Neuronal stem cell (in vitro differentiated cells): Measurements from ENCODE around the gene PITX3.

Source experiments
- DNase-seq: peaks from one replicate; pipeline ENCODE4 v3.0.0-alpha.2; 2013; ENCODE audit warnings: low spot score
- H2AFZ ChIP-seq: one replicate; pipeline ENCODE4 v1.6.1; 2013; ENCODE audit warnings: mild to moderate bottlenecking, low read length, inconsistent platforms
- H2AK5ac ChIP-seq: 2 replicates; pipeline ENCODE4 v1.6.1; 2013; ENCODE audit warnings: low read depth, mild to moderate bottlenecking, inconsistent platforms, low read length, moderate library complexity, mixed read lengths
- H2BK120ac ChIP-seq: 2 replicates; pipeline ENCODE4 v1.6.1; 2013; ENCODE audit warnings: low read depth, mild to moderate bottlenecking, inconsistent platforms, low read length, moderate library complexity, mixed read lengths
- H2BK12ac ChIP-seq: one replicate; pipeline ENCODE4 v1.6.1; 2013; ENCODE audit warnings: low read length, inconsistent platforms
- H2BK15ac ChIP-seq: 2 replicates; pipeline ENCODE4 v1.6.1; 2013; ENCODE audit warnings: mild to moderate bottlenecking, low read length, inconsistent platforms, mixed read lengths
- H2BK5ac ChIP-seq: one replicate; pipeline ENCODE4 v1.6.1; 2013; ENCODE audit warnings: inconsistent platforms, mild to moderate bottlenecking, low read length, moderate library complexity
- H3K14ac ChIP-seq: one replicate; pipeline ENCODE4 v1.6.1; 2013; ENCODE audit warnings: low read length, inconsistent platforms
- H3K18ac ChIP-seq: 2 replicates; pipeline ENCODE4 v1.6.1; 2013; ENCODE audit warnings: low read length, inconsistent platforms
- H3K23ac ChIP-seq: 2 replicates; pipeline ENCODE4 v1.6.1; 2013; ENCODE audit warnings: low read depth, mild to moderate bottlenecking, mixed read lengths, low read length, inconsistent platforms; ENCODE audit not compliant: poor library complexity
- H3K27ac ChIP-seq: replicated peaks from 3 replicates; pipeline ENCODE4 v1.5.1; 2013; ENCODE audit warnings: low read length, inconsistent platforms
- H3K27me3 ChIP-seq, 3 experiments: 2 replicates each; pipeline ENCODE4 v1.6.1; 2013; ENCODE audit warnings: low read length in 3 of 3, mild to moderate bottlenecking in 2 of 3, inconsistent platforms in 1 of 3, low read depth in 1 of 3, mixed read lengths in 1 of 3, moderate library complexity in 1 of 3; ENCODE audit not compliant: control insufficient read depth in 3 of 3, insufficient read depth in 3 of 3
- H3K36me3 ChIP-seq, 2 donors: replicated peaks in 1 of 2; 2 replicates each; pipeline ENCODE4 v1.6.1; 2013; ENCODE audit warnings: low read length in 2 of 2; ENCODE audit not compliant: control insufficient read depth in 2 of 2, insufficient read depth in 2 of 2
- H3K4ac ChIP-seq: 2 replicates; pipeline ENCODE4 v1.6.1; 2013; ENCODE audit warnings: inconsistent platforms, mild to moderate bottlenecking, low read length, moderate library complexity
- H3K4me1 ChIP-seq, 2 donors: 1 replicate in 1 of 2; 2 replicates in 1 of 2; pipeline ENCODE4 v1.6.1; 2013; ENCODE audit warnings: low read length in 2 of 2, low read depth in 1 of 2; ENCODE audit not compliant: control insufficient read depth in 2 of 2, insufficient read depth in 1 of 2
- H3K4me2 ChIP-seq: one replicate; pipeline ENCODE4 v1.6.1; 2013; ENCODE audit warnings: mild to moderate bottlenecking, low read length, inconsistent platforms; ENCODE audit not compliant: insufficient read depth, poor library complexity, severe bottlenecking
- H3K4me3 ChIP-seq, 2 donors: 2 replicates each; pipeline ENCODE4 v1.5.1; 2013; ENCODE audit warnings: low read length in 2 of 2, mild to moderate bottlenecking in 2 of 2, inconsistent platforms in 1 of 2, moderate library complexity in 1 of 2
- H3K79me1 ChIP-seq: one replicate; pipeline ENCODE4 v1.6.1; 2013; ENCODE audit warnings: low read depth, mild to moderate bottlenecking, inconsistent platforms, low read length, moderate library complexity
- H3K9ac ChIP-seq: one replicate; pipeline ENCODE4 v1.6.1; 2013; ENCODE audit warnings: mild to moderate bottlenecking, low read depth, low read length, inconsistent platforms; ENCODE audit not compliant: poor library complexity
- H3K9me3 ChIP-seq, 2 donors: replicated peaks in 1 of 2; 2 replicates each; pipeline versions ENCODE3 to v1.6.1; 2013; ENCODE audit warnings: low read length in 2 of 2, mild to moderate bottlenecking in 2 of 2, inconsistent platforms in 1 of 2, low read depth in 1 of 2, mixed read lengths in 1 of 2, moderate library complexity in 1 of 2; ENCODE audit not compliant: control insufficient read depth in 2 of 2, insufficient read depth in 1 of 2
- H4K8ac ChIP-seq: one replicate; pipeline ENCODE4 v1.6.1; 2013; ENCODE audit warnings: low read depth, mild to moderate bottlenecking, inconsistent platforms, low read length, moderate library complexity
- H4K91ac ChIP-seq: one replicate; pipeline ENCODE4 v1.6.1; 2013; ENCODE audit warnings: low read length, low read depth, mild to moderate bottlenecking, inconsistent platforms; ENCODE audit not compliant: poor library complexity
- WGBS, 2 donors: extraction: QIAGEN DNeasy Blood & Tissue Kit; methylation state at CpG; one replicate each; pipeline ENCODE4 v1.1.7; 2013; ENCODE audit warnings: missing lambda C conversion rate in 2 of 2, mixed read lengths in 1 of 2; ENCODE audit not compliant: insufficient read length in 2 of 2, insufficient replicate concordance in 1 of 2; ENCODE audit errors: extremely low coverage in 2 of 2; 5-methylcytosine and 5-hydroxymethylcytosine counted together

The PITX3 gene

GRCh38 chr10:102279104-102279503 is 37.8 kb upstream of the PITX3 start:
- Histone ChIP-seq H2AK5ac (no peak overlapping the region), H3K9me3 (peaks cover 0 to 2% of the 10 kb centered on the region in 2 donors), H3K18ac (no peak overlapping the region), H3K36me3 (peaks cover 0 to 13% of the 10 kb centered on the region in 2 donors), H3K9ac (no peak overlapping the region), H4K91ac (no peak overlapping the region), H2AFZ (no peak overlapping the region), H2BK120ac (no peak overlapping the region), H3K4me2 (no peak overlapping the region), H3K4me1 (peaks cover 0 to 9% of the 10 kb centered on the region in 2 donors), H4K8ac (no peak overlapping the region), H3K14ac (no peak overlapping the region), H3K23ac (no peak overlapping the region), H3K4me3 (no peak overlapping the region), H2BK15ac (no peak overlapping the region), H3K79me1 (no peaks in the 10 kb centered on the region), H3K4ac (no peak overlapping the region), H2BK5ac (no peak overlapping the region), H3K27me3 (no peaks in the 10 kb centered on the region), H3K27ac (no peak overlapping the region), H2BK12ac (no peak overlapping the region)
- DNase-seq: no peak

GRCh38 chr10:102275343-102275742 is 34.0 kb upstream of the PITX3 start:
- Histone ChIP-seq H3K4ac (no peak overlapping the region), H4K8ac (no peak overlapping the region)
- WGBS, 2 donors: no CpG with 5 or more reads among the region's 2 CpGs

GRCh38 chr10:102274062-102274461 is 32.8 kb upstream of the PITX3 start:
- H4K8ac ChIP-seq: no peak overlapping the region
- H3K27me3 ChIP-seq: no peaks in the 10 kb centered on the region
- H3K23ac ChIP-seq: no peak overlapping the region
- no peak overlapping the region for H3K4me2 ChIP-seq
- no peak overlapping the region for H2AK5ac ChIP-seq
- H3K4me3 ChIP-seq: no peak overlapping the region
- H4K91ac ChIP-seq: no peak overlapping the region
- no peak overlapping the region for H2BK5ac ChIP-seq
- H3K4me1 ChIP-seq: no peaks in the 10 kb centered on the region
- H3K9me3 ChIP-seq: peaks cover 0 to 2% of the 10 kb centered on the region in 2 donors
- no peak for DNase-seq
- H3K27ac ChIP-seq: no peak overlapping the region
- no peak overlapping the region for H3K18ac ChIP-seq
- no peak overlapping the region for H2BK12ac ChIP-seq
- no peak overlapping the region for H3K9ac ChIP-seq
- H3K4ac ChIP-seq: no peak overlapping the region
- peaks cover 2% of the 10 kb centered on the region for H3K79me1 ChIP-seq
- H2BK120ac ChIP-seq: no peak overlapping the region
- H3K36me3 ChIP-seq: peaks cover 0 to 18% of the 10 kb centered on the region in 2 donors
- H2AFZ ChIP-seq: no peak overlapping the region
- WGBS, 2 donors: no CpG with 5 or more reads among the region's 1 CpG
- no peak overlapping the region for H3K14ac ChIP-seq
- no peak overlapping the region for H2BK15ac ChIP-seq

More at GRCh38 chr10:102275343-102275742, 34.0 kb upstream of the PITX3 start:
- Histone ChIP-seq H3K9me3 (peaks cover 0 to 2% of the 10 kb centered on the region in 2 donors), H3K27me3 (no peaks in the 10 kb centered on the region), H3K79me1 (peaks cover 2% of the 10 kb centered on the region), H3K23ac (no peak overlapping the region), H3K4me3 (no peak overlapping the region), H4K91ac (no peak overlapping the region), H3K27ac (no peak overlapping the region), H2BK120ac (no peak overlapping the region), H3K9ac (no peak overlapping the region), H3K36me3 (peaks cover 0 to 16% of the 10 kb centered on the region in 2 donors), H2BK15ac (no peak overlapping the region), H2BK5ac (no peak overlapping the region), H3K14ac (no peak overlapping the region), H3K18ac (no peak overlapping the region), H2AFZ (no peak overlapping the region), H2BK12ac (no peak overlapping the region), H3K4me2 (no peak overlapping the region), H3K4me1 (peaks cover 0 to 4% of the 10 kb centered on the region in 2 donors), H2AK5ac (no peak overlapping the region)
- DNase-seq: no peak

GRCh38 chr10:102269017-102269416 is 27.7 kb upstream of the PITX3 start:
- H3K14ac ChIP-seq: no peak overlapping the region
- H4K91ac ChIP-seq: no peak overlapping the region
- no peak overlapping the region for H2BK15ac ChIP-seq
- H3K4me2 ChIP-seq: no peak overlapping the region
- peaks cover 0 to 18% of the 10 kb centered on the region in 2 donors for H3K36me3 ChIP-seq
- H3K79me1 ChIP-seq: peaks cover 3% of the 10 kb centered on the region
- H3K4ac ChIP-seq: no peak overlapping the region
- WGBS, 2 donors: no CpG with 5 or more reads among the region's 3 CpGs
- H3K4me3 ChIP-seq: no peak overlapping the region
- no peak overlapping the region for H2BK5ac ChIP-seq
- H3K27me3 ChIP-seq: no peaks in the 10 kb centered on the region
- H2AFZ ChIP-seq: no peak overlapping the region
- H2AK5ac ChIP-seq: no peak overlapping the region
- H3K9me3 ChIP-seq: no peaks in the 10 kb centered on the region
- H3K23ac ChIP-seq: no peak overlapping the region
- H4K8ac ChIP-seq: no peak overlapping the region
- no peak for DNase-seq
- H3K4me1 ChIP-seq: no peaks in the 10 kb centered on the region
- no peak overlapping the region for H3K27ac ChIP-seq
- no peak overlapping the region for H2BK12ac ChIP-seq
- H3K18ac ChIP-seq: no peak overlapping the region
- H3K9ac ChIP-seq: no peak overlapping the region
- no peak overlapping the region for H2BK120ac ChIP-seq
